HG03354 (cell line): ENCODE data around the gene CPTP.

Experiments
- ATAC-seq: cut with Tn5 transposase; IDR thresholded peaks from one replicate; pipeline ENCODE4 v1.9.1; 2021; ENCODE audit warnings: mild to moderate bottlenecking; ENCODE audit not compliant: unreplicated experiment, poor library complexity, severe bottlenecking

Gene CPTP

GRCh38 chr1:1332031-1332755 is 7.6 kb downstream of the CPTP start:
- ATAC-seq, result no peak

GRCh38 chr1:1332774-1333480 is 8.3 kb downstream of the CPTP start:
- no peak for ATAC-seq

- ATAC-seq, result no peak
Measured at GRCh38 chr1:1333551-1334241, 9.1 kb downstream of the CPTP start.

GRCh38 chr1:1334835-1335234 is 10.2 kb downstream of the CPTP start:
- no peak for ATAC-seq

GRCh38 chr1:1335283-1335682 is 10.7 kb downstream of the CPTP start:
- no peak for ATAC-seq

GRCh38 chr1:1335792-1336248 is 11.2 kb downstream of the CPTP start:
- ATAC-seq, result no peak

- no peak for ATAC-seq
Measured at GRCh38 chr1:1336446-1336845, 11.8 kb downstream of the CPTP start.

- no peak for ATAC-seq
Measured at GRCh38 chr1:1336931-1337792, 12.6 kb downstream of the CPTP start.

- ATAC-seq, result no peak
Measured at GRCh38 chr1:1337793-1338147, 13.2 kb downstream of the CPTP start.

- ATAC-seq, result no peak
Measured at GRCh38 chr1:1338278-1338677, 13.7 kb downstream of the CPTP start.

GRCh38 chr1:1340185-1340584 is 15.6 kb downstream of the CPTP start:
- no peak for ATAC-seq

GRCh38 chr1:1340791-1341548 is 16.4 kb downstream of the CPTP start:
- no peak for ATAC-seq

- ATAC-seq, result no peak
Measured at GRCh38 chr1:1341549-1342021, 17.0 kb downstream of the CPTP start.

- no peak for ATAC-seq
Measured at GRCh38 chr1:1342061-1342562, 17.5 kb downstream of the CPTP start.

GRCh38 chr1:1342584-1343115 is 18.0 kb downstream of the CPTP start:
- ATAC-seq, result no peak

- ATAC-seq, result no peak
Measured at GRCh38 chr1:1343811-1344421, 19.3 kb downstream of the CPTP start.

GRCh38 chr1:1344655-1345361 is 20.2 kb downstream of the CPTP start:
- no peak for ATAC-seq

- ATAC-seq, result no peak
Measured at GRCh38 chr1:1345384-1345783, 20.8 kb downstream of the CPTP start.
